ENCODE results near the gene PSMB1. TPM values are rescaled to one million over a fixed set of nuclear protein-coding genes. Genes with fewer than 3 reads are reported as not detected.
"Not testable (repeated sequence)": the region's sequence is repeated elsewhere in the genome, so short reads cannot be mapped to it uniquely, and the experiment has no call there.

PSMB1 gene
- total RNA-seq, 1 experiment from 2014 or later, result 215 TPM

GRCh38 chr6:170503414-170503761 lies 49.7 kb downstream of the PSMB1 start:
- Mint-ChIP-seq H3K9me3 (peaks cover 33% of the 10 kb centered on the region), H3K27me3 (ENCODE audit: low read depth) (peaks cover 41% of the 10 kb centered on the region), H3K4me1 (no peaks in the 10 kb centered on the region), H3K27ac (no peak overlapping the region), H3K36me3 (peaks cover 18% of the 10 kb centered on the region), H3K4me3 (no peak overlapping the region)
- TF ChIP-seq, protein P1, sequence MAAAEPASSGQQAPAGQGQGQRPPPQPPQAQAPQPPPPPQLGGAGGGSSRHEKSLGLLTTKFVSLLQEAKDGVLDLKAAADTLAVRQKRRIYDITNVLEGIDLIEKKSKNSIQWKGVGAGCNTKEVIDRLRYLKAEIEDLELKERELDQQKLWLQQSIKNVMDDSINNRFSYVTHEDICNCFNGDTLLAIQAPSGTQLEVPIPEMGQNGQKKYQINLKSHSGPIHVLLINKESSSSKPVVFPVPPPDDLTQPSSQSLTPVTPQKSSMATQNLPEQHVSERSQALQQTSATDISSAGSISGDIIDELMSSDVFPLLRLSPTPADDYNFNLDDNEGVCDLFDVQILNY (CRISPR knock-in tag; IDR thresholded peaks at IDR 0.05), result no peak
- TF ChIP-seq ZBTB21 (CRISPR knock-in tag; IDR thresholded peaks at IDR 0.05; ENCODE audit: borderline replicate concordance) (no peak), MAX (CRISPR knock-in tag; IDR thresholded peaks at IDR 0.05) (no peak), RORB (CRISPR knock-in tag; IDR thresholded peaks at IDR 0.05) (no peak), ESRRA (CRISPR knock-in tag; IDR thresholded peaks at IDR 0.05; ENCODE audit: borderline replicate concordance) (no peak), JAZF1 (CRISPR knock-in tag; IDR thresholded peaks at IDR 0.05) (no peak)
- TF ChIP-seq, protein P2, sequence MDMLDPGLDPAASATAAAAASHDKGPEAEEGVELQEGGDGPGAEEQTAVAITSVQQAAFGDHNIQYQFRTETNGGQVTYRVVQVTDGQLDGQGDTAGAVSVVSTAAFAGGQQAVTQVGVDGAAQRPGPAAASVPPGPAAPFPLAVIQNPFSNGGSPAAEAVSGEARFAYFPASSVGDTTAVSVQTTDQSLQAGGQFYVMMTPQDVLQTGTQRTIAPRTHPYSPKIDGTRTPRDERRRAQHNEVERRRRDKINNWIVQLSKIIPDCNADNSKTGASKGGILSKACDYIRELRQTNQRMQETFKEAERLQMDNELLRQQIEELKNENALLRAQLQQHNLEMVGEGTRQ (CRISPR knock-in tag; IDR thresholded peaks at IDR 0.05), result no peak
- POLR2A ChIA-PET, result no interaction called here
- CTCF ChIA-PET, result no interaction called here
- DNase-seq (ENCODE audit: low spot score), result no peak
- ATAC-seq, result no peak

DNA sequence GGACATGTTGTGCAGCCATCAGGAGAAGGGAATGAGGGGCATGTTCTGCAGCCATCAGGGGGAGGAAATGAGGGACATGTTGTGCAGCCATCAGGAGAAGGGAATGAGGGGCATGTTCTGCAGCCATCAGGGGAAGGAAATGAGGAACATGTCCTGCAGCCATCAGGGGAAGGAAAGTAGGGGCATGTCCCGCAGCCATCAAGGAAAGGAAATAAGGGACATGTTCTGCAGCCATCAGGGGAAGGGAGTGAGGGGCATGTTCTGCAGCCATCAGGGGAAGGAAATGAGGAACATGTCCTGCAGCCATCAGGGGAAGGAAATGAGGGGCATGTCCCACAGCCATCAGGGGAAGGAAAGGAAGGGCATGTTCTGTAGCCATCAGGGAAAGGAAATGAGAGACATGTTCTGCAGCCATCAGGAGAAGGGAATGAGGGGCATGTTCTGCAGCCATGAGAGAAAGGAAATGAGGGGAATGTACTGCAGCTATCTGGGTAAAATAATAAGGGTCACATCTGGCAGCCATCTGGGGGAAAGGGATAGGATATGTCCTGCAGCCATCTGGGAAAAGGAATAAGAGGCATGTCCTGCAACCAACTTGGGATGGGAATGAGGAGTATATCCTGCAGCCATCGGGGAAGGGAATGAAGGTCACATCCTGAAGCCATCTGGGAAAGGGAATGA lies 50.2 kb downstream of the PSMB1 start:
- H3K4me3 Mint-ChIP-seq; H3K27ac Mint-ChIP-seq; H3K4me1 Mint-ChIP-seq; CTCF ChIA-PET; ATAC-seq; DNase-seq (ENCODE audit: low spot score); POLR2A ChIA-PET: not testable (repeated sequence)
- Mint-ChIP-seq H3K36me3 (peaks cover 18% of the 10 kb centered on the region), H3K27me3 (ENCODE audit: low read depth) (peaks cover 40% of the 10 kb centered on the region), H3K9me3 (peaks cover 33% of the 10 kb centered on the region)

- ATAC-seq; POLR2A ChIA-PET; H3K4me1 Mint-ChIP-seq; CTCF ChIA-PET; DNase-seq (ENCODE audit: low spot score); H3K4me3 Mint-ChIP-seq; H3K27ac Mint-ChIP-seq: not testable (repeated sequence)
- peaks cover 37% of the 10 kb centered on the region for H3K27me3 Mint-ChIP-seq (ENCODE audit: low read depth)
- peaks cover 18% of the 10 kb centered on the region for H3K36me3 Mint-ChIP-seq
- peaks cover 33% of the 10 kb centered on the region for H3K9me3 Mint-ChIP-seq
These were observed 50.8 kb downstream of the PSMB1 start for GRCh38 chr6:170502268-170502667.

- DNase-seq (ENCODE audit: low spot score), result no peak
- peaks cover 18% of the 10 kb centered on the region for H3K36me3 Mint-ChIP-seq
- ChIA-PET POLR2A (no interaction called here), CTCF (no interaction called here)
- TF ChIP-seq MYBL2 (CRISPR knock-in tag; IDR thresholded peaks at IDR 0.05) (no peak), ETV6 (CRISPR knock-in tag; IDR thresholded peaks at IDR 0.05) (no peak), ZNF416 (CRISPR knock-in tag; IDR thresholded peaks at IDR 0.05) (no peak), ELF4 (CRISPR knock-in tag; IDR thresholded peaks at IDR 0.05; ENCODE audit: low read depth) (no peak), CREB1 (CRISPR knock-in tag; IDR thresholded peaks at IDR 0.05) (no peak), FOXP4 (CRISPR knock-in tag; IDR thresholded peaks at IDR 0.05) (no peak), ATF2 (CRISPR knock-in tag; IDR thresholded peaks at IDR 0.05; ENCODE audit: borderline replicate concordance, low read depth) (no peak), EMX1 (CRISPR knock-in tag; IDR thresholded peaks at IDR 0.05) (no peak), CBFB (CRISPR knock-in tag; IDR thresholded peaks at IDR 0.05; ENCODE audit: low read depth) (no peak)
- TF ChIP-seq, protein P3, sequence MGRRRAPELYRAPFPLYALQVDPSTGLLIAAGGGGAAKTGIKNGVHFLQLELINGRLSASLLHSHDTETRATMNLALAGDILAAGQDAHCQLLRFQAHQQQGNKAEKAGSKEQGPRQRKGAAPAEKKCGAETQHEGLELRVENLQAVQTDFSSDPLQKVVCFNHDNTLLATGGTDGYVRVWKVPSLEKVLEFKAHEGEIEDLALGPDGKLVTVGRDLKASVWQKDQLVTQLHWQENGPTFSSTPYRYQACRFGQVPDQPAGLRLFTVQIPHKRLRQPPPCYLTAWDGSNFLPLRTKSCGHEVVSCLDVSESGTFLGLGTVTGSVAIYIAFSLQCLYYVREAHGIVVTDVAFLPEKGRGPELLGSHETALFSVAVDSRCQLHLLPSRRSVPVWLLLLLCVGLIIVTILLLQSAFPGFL (CRISPR knock-in tag; IDR thresholded peaks at IDR 0.05; ENCODE audit: borderline replicate concordance), result no peak
- H3K4me1 Mint-ChIP-seq, result peaks cover 14% of the 10 kb centered on the region
- no peak overlapping the region for H3K4me3 Mint-ChIP-seq
- ATAC-seq, result no peak
- peaks cover 33% of the 10 kb centered on the region for H3K9me3 Mint-ChIP-seq
- H3K27me3 Mint-ChIP-seq (ENCODE audit: low read depth), result peaks cover 33% of the 10 kb centered on the region
- no peak overlapping the region for H3K27ac Mint-ChIP-seq
These were observed 52.0 kb downstream of the PSMB1 start for GRCh38 chr6:170500955-170501590.
